K562 (cell line): ENCODE results near the gene SPIN1. TPM values are rescaled to one million over a fixed set of nuclear protein-coding genes. Genes with fewer than 3 reads are reported as not detected.

Experiments used
- ATAC-seq: fragments of 200-7000 bp; cut with Tn5 transposase; 3 replicates; pipeline ENCODE4 v1.9.1; 2020; ENCODE audit warnings: moderate library complexity
- BruUV-seq: library from RNA; stranded (reverse); fragments of 400-500 nt; replicated peaks from 2 replicates; lab custom pipeline; 2021; lab: Mats Ljungman, UMichigan
- CTCF ChIA-PET: fragments of 300-600 bp; formaldehyde crosslinking; extraction: SDS; loops from one replicate; lab custom pipeline; 2021; ENCODE audit warnings: low intra/inter-chr PET ratio; lab: Yijun Ruan, JAX
- POLR2A ChIA-PET: fragments of 300-600, 350-650 bp; sonication (Branson Sonifier 250); formaldehyde crosslinking; extraction: SDS; loops from one replicate; lab custom pipeline; 2021; ENCODE audit warnings: antibody characterized with exemption, inconsistent platforms; lab: Yijun Ruan, JAX
- DNase-seq, 4 experiments: peaks; one replicate each; pipeline versions ENCODE4 v3.0.0 to v3.0.0-alpha.2; 2011 to 2018; ENCODE audit warnings: low spot score in 3 of 4, mixed read lengths in 3 of 4; ENCODE audit errors: extremely low read depth in 1 of 4
- FAIRE-seq: peaks from 2 replicates; lab custom pipeline; 2011; peaks lifted over from hg19 to GRCh38; lab: Jason Lieb, UNC
- H2AFZ ChIP-seq: 2 replicates; pipeline ENCODE4 v1.6.0; 2011; ENCODE audit warnings: low read depth, low read length, control low read depth, inconsistent platforms
- H3K27ac ChIP-seq: fragments of 200-600 bp; 3 replicates; pipeline ENCODE4 v1.8.0; 2011; ENCODE audit warnings: low read depth, mild to moderate bottlenecking, control low read depth, inconsistent platforms, low read length, moderate library complexity, mixed read lengths; ENCODE audit errors: extremely low read depth
- H3K27me3 ChIP-seq, 2 experiments: fragments of 300-600 bp in 1 of 2; 2 replicates in 1 of 2; 3 replicates in 1 of 2; pipeline versions ENCODE4 v1.6.0 to v1.8.0; 2011; ENCODE audit warnings: inconsistent platforms in 2 of 2, low read length in 2 of 2, mild to moderate bottlenecking in 1 of 2, mixed read lengths in 1 of 2, moderate library complexity in 1 of 2; ENCODE audit not compliant: control insufficient read depth in 2 of 2, insufficient read depth in 2 of 2
- H3K36me3 ChIP-seq: fragments of 300-600 bp; 3 replicates; pipeline ENCODE4 v1.8.0; 2011; ENCODE audit warnings: mild to moderate bottlenecking, low read length, inconsistent platforms; ENCODE audit not compliant: control insufficient read depth, insufficient read depth
- H3K4me1 ChIP-seq, 2 experiments: fragments of 200-600 bp in 1 of 2; replicated peaks in 1 of 2; 2 replicates in 1 of 2; 3 replicates in 1 of 2; pipeline versions ENCODE4 v1.5.1 to v1.8.0; 2011; ENCODE audit warnings: inconsistent platforms in 2 of 2, low read length in 2 of 2, mild to moderate bottlenecking in 1 of 2, mixed read lengths in 1 of 2, moderate library complexity in 1 of 2; ENCODE audit not compliant: control insufficient read depth in 2 of 2, insufficient read depth in 2 of 2
- H3K4me2 ChIP-seq: 2 replicates; pipeline ENCODE4 v1.6.1; 2011; ENCODE audit warnings: low read length, control low read depth, inconsistent platforms, mixed read lengths; ENCODE audit not compliant: insufficient read depth
- H3K4me3 ChIP-seq: fragments of 200-600 bp; sonication (generic), shearing (Covaris generic); 2 replicates; pipeline ENCODE4 v1.5.1; 2016; ENCODE audit warnings: control low read depth, inconsistent platforms
- H3K79me2 ChIP-seq: fragments of 200-600 bp; 3 replicates; pipeline ENCODE4 v1.8.0; 2011; ENCODE audit warnings: low read length, inconsistent platforms; ENCODE audit not compliant: control insufficient read depth, insufficient read depth
- H3K9ac ChIP-seq, 2 experiments: 2 replicates each; pipeline versions ENCODE4 v1.6.0 to v1.6.1; 2011; ENCODE audit warnings: low read depth in 2 of 2, low read length in 2 of 2, control low read depth in 1 of 2, inconsistent platforms in 1 of 2, mild to moderate bottlenecking in 1 of 2, mixed read lengths in 1 of 2; ENCODE audit not compliant: insufficient read depth in 1 of 2
- H3K9me1 ChIP-seq: one replicate; pipeline ENCODE4 v1.6.0; 2011; ENCODE audit warnings: inconsistent platforms, mild to moderate bottlenecking, low read length, moderate library complexity; ENCODE audit not compliant: control insufficient read depth, insufficient read depth
- H3K9me3 ChIP-seq: replicated peaks from 2 replicates; pipeline ENCODE4 v1.5.1; 2011; ENCODE audit warnings: low read depth, low read length, inconsistent platforms; ENCODE audit not compliant: control insufficient read depth, insufficient read depth
- H4K20me1 ChIP-seq: replicated peaks from 2 replicates; pipeline ENCODE4 v1.6.1; 2011; ENCODE audit warnings: low read length, inconsistent platforms, mixed read lengths; ENCODE audit not compliant: control insufficient read depth, insufficient read depth
- GTF2E2 ChIP-seq: fragments of 200-800 bp; sonication (Bioruptor generic); IDR thresholded peaks from 2 replicates; pipeline ENCODE4 v1.6.1; 2016; ENCODE audit warnings: missing genetic modification characterization, missing compliant biosample characterization
- ZNF318 ChIP-seq, 2 experiments: fragments of 450-650 bp; IDR thresholded peaks; 2 replicates each; pipeline ENCODE4 v1.6.1; 2016; ENCODE audit warnings: mild to moderate bottlenecking in 2 of 2, borderline replicate concordance in 1 of 2, low read depth in 1 of 2, moderate library complexity in 1 of 2
- ZNF75A ChIP-seq: fragments of 450-650 bp; formaldehyde crosslinking; IDR thresholded peaks from 2 replicates; pipeline ENCODE4 v1.4.0; 2020; ENCODE audit warnings: mild to moderate bottlenecking
- WGBS: fragments of 100-300 bp; shearing (Covaris generic); methylation state at CpG from one replicate; pipeline ENCODE4 v1.1.6; 2016; ENCODE audit warnings: low coverage, mixed read lengths; ENCODE audit not compliant: insufficient coverage; ENCODE audit errors: missing lambda C conversion rate; 5-methylcytosine and 5-hydroxymethylcytosine counted together
- in situ Hi-C: fragments of 300-500 bp; cut with MboI; formaldehyde crosslinking; loops from 4 replicates; pipeline ENCODE4 v1.15.0; 2018; ENCODE audit warnings: inconsistent platforms, mixed read lengths
- intact Hi-C: fragments of 100-400 bp; cut with micrococcal nuclease; formaldehyde crosslinking; loops from 2 replicates; pipeline ENCODE4 v1.14.2; 2022
- polyA plus RNA-seq, 8 experiments: library from polyadenylated mRNA; depleted of rRNA in 4 of 8; stranded (reverse) in 5 of 8; unstranded in 3 of 8; fragments of >200 nt; fragmentation: Nextera tagmentation in 2 of 8; fragmentation: Illumina TruSeq in 1 of 8; extraction: Ambion mirVana in 2 of 8; extraction: Trizol in 1 of 8; gene quantifications; 2 replicates each; pipeline versions ENCODE4 v1.2.1 to v1.2.3, GENCODE V29; 2011 to 2014; ENCODE audit warnings: inconsistent platforms in 1 of 8, missing spikeins in 1 of 8
- total RNA-seq, 7 experiments: library from RNA; depleted of rRNA in 6 of 7; stranded (reverse); fragments of >200 nt in 6 of 7; fragmentation: Illumina TruSeq in 2 of 7; extraction: Trizol in 2 of 7; gene quantifications; 2 replicates each; pipeline versions ENCODE4 v1.2.1 to v1.2.3, GENCODE V29; 2011 to 2021; ENCODE audit warnings: low replicate concordance in 1 of 7

SPIN1 gene
- total and polyA plus RNA-seq, 9 of the 15 experiments (the other 6 are each of a cell fraction or from before 2014, with no cell fraction given), result 7.4 to 25.7 (median 15.6) TPM

GRCh38 chr9:88359974-88360373, 28.3 kb upstream of the SPIN1 start (continued):
- TF ChIP-seq ZNF318 (IDR thresholded peaks at IDR 0.05; ENCODE audit: borderline replicate concordance in 1 of 2, low read depth in 1 of 2), result no peak

- Histone ChIP-seq H3K9me3 (no peaks in the 10 kb centered on the region), H3K9me1 (no peaks in the 10 kb centered on the region), H3K4me3 (no peak overlapping the region), H3K9ac (no peak overlapping the region), H3K27ac (no peak overlapping the region), H3K4me2 (no peak overlapping the region), H3K79me2 (no peaks in the 10 kb centered on the region), H3K27me3 (no peaks in the 10 kb centered on the region; a peak in 1 of 5 replicates), H4K20me1 (no peaks in the 10 kb centered on the region), H3K36me3 (no peaks in the 10 kb centered on the region), H2AFZ (no peak overlapping the region), H3K4me1 (no peaks in the 10 kb centered on the region)
- FAIRE-seq (no peak), DNase-seq (no peak), ATAC-seq (no peak)
- intact Hi-C loops (no loop called here), in situ Hi-C loops (no loop called here)
- 6% methylated on average over 2 of the region's 2 CpGs for WGBS
- BruUV-seq, result no TSS peak
- ChIA-PET CTCF (no interaction called here), POLR2A (no interaction called here)
- TF ChIP-seq GTF2E2 (no peak), ZNF75A (CRISPR knock-in tag) (no peak)
These were observed 25.6 kb upstream of the SPIN1 start for GRCh38 chr9:88362681-88363080.
